ENCODE data around the gene TUBB3.
"Not testable (repeated sequence)": the region's sequence is repeated elsewhere in the genome, so short reads cannot be mapped to it uniquely, and the experiment has no call there.

Gene TUBB3

GRCh38 chr16:89925596-89926079 lies 2.5 kb downstream of the TUBB3 start:
- Histone ChIP-seq H3K27me3 (peaks cover 97% of the 10 kb centered on the region), H3K4me1 (ENCODE audit: control insufficient read depth in 1 of 2, insufficient read depth in 1 of 2, low read depth in 1 of 2, low read length in 1 of 2) (peaks cover 14 to 28% of the 10 kb centered on the region in 2 experiments), H3K4me3 (ENCODE audit: low read depth in 1 of 2, low read length in 1 of 2) (peak overlapping the region; percentile 57 to 77), H3K9me3 (no peaks in the 10 kb centered on the region), H3K36me3 (no peaks in the 10 kb centered on the region), H3K27ac (no peak overlapping the region)
- TF ChIP-seq, protein P1, sequence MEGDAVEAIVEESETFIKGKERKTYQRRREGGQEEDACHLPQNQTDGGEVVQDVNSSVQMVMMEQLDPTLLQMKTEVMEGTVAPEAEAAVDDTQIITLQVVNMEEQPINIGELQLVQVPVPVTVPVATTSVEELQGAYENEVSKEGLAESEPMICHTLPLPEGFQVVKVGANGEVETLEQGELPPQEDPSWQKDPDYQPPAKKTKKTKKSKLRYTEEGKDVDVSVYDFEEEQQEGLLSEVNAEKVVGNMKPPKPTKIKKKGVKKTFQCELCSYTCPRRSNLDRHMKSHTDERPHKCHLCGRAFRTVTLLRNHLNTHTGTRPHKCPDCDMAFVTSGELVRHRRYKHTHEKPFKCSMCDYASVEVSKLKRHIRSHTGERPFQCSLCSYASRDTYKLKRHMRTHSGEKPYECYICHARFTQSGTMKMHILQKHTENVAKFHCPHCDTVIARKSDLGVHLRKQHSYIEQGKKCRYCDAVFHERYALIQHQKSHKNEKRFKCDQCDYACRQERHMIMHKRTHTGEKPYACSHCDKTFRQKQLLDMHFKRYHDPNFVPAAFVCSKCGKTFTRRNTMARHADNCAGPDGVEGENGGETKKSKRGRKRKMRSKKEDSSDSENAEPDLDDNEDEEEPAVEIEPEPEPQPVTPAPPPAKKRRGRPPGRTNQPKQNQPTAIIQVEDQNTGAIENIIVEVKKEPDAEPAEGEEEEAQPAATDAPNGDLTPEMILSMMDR (IDR thresholded peaks at IDR 0.05) = no peak

- Histone ChIP-seq H3K9me3 (no peaks in the 10 kb centered on the region), H3K36me3 (no peaks in the 10 kb centered on the region), H3K27ac (no peak overlapping the region), H3K4me3 (ENCODE audit: low read depth in 1 of 2, low read length in 1 of 2) (no peak overlapping the region), H3K27me3 (peaks cover 43% of the 10 kb centered on the region), H3K4me1 (ENCODE audit: control insufficient read depth in 1 of 2, insufficient read depth in 1 of 2, low read depth in 1 of 2, low read length in 1 of 2) (peaks cover 0 to 2% of the 10 kb centered on the region in 2 experiments)
- TF ChIP-seq, protein P1 (IDR thresholded peaks at IDR 0.05) = no peak
Measured at GRCh38 chr16:89931305-89931896, 8.3 kb downstream of the TUBB3 start.

DNA sequence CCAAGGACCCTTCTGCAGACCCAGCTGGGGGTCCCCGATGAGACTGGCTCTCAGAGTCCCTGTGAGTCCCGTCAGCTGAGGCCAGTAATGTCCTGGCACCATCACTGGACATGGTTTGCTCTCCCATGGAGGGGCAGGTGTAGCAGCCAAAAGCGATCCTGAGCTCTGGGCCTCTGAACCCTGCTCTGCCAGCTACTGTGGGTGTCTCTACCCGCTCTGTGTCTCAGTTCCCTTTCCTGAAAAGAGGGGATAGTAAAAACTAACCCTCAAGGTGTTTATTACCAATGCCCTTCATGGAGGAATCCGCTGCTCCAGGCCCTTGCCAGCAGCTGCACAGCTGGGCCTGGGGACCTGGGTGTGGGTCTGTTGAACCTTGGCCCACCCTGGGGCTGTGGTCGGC lies 8.8 kb downstream of the TUBB3 start:
- no peak overlapping the region for H3K27ac ChIP-seq
- no peaks in the 10 kb centered on the region for H3K36me3 ChIP-seq
- no peaks in the 10 kb centered on the region for H3K4me1 ChIP-seq (ENCODE audit: control insufficient read depth in 1 of 2, insufficient read depth in 1 of 2, low read depth in 1 of 2, low read length in 1 of 2)
- no peak overlapping the region for H3K4me3 ChIP-seq (ENCODE audit: low read depth in 1 of 2, low read length in 1 of 2)
- TF ChIP-seq, protein P1 (IDR thresholded peaks at IDR 0.05) = no peak
- H3K9me3 ChIP-seq = no peaks in the 10 kb centered on the region
- peaks cover 37% of the 10 kb centered on the region for H3K27me3 ChIP-seq

DNA sequence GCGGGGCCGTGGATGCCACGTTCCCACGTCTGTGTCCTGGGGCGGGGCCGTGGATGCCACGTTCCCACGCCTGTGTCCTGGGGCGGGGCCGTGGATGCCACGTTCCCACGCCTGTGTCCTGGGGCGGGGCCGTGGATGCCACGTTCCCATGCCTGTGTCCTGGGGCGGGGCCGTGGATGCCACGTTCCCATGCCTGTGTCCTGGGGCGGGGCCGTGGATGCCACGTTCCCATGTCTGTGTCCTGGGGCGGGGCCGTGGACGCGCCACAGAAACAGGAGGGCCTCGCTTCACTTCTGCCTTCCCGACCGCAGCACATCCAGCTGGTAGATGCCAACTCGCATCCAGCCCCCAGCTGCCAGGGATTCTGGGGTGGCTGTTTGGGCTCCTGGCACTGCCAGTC lies 10.9 kb downstream of the TUBB3 start:
- not testable (repeated sequence) for H3K9me3 ChIP-seq; H3K4me1 ChIP-seq (ENCODE audit: control insufficient read depth in 1 of 2, insufficient read depth in 1 of 2, low read depth in 1 of 2, low read length in 1 of 2); H3K36me3 ChIP-seq; H3K4me3 ChIP-seq (ENCODE audit: low read depth in 1 of 2, low read length in 1 of 2); H3K27ac ChIP-seq
- H3K27me3 ChIP-seq = peaks cover 26% of the 10 kb centered on the region

GRCh38 chr16:89934611-89935553 lies 11.7 kb downstream of the TUBB3 start:
- TF ChIP-seq, protein P1 (IDR thresholded peaks at IDR 0.05) = no peak
- peaks cover 27% of the 10 kb centered on the region for H3K27me3 ChIP-seq
- no peaks in the 10 kb centered on the region for H3K36me3 ChIP-seq
- no peak overlapping the region for H3K27ac ChIP-seq
- no peaks in the 10 kb centered on the region for H3K4me1 ChIP-seq (ENCODE audit: control insufficient read depth in 1 of 2, insufficient read depth in 1 of 2, low read depth in 1 of 2, low read length in 1 of 2)
- no peak overlapping the region for H3K4me3 ChIP-seq (ENCODE audit: low read depth in 1 of 2, low read length in 1 of 2)
- H3K9me3 ChIP-seq = no peaks in the 10 kb centered on the region

- H3K4me1 ChIP-seq (ENCODE audit: control insufficient read depth in 1 of 2, insufficient read depth in 1 of 2, low read depth in 1 of 2, low read length in 1 of 2); H3K4me3 ChIP-seq (ENCODE audit: low read depth in 1 of 2, low read length in 1 of 2); H3K36me3 ChIP-seq; H3K9me3 ChIP-seq; H3K27ac ChIP-seq: not testable (repeated sequence)
- peaks cover 28% of the 10 kb centered on the region for H3K27me3 ChIP-seq
Measured at GRCh38 chr16:89935620-89936019, 12.5 kb downstream of the TUBB3 start.

Measured in neutrophil (primary cell).